HepG2 (cell line): ENCODE results near the gene CASKIN1. TPM values are rescaled to one million over a fixed set of nuclear protein-coding genes. Genes with fewer than 3 reads are reported as not detected.

Source experiments
- ARNT ChIP-seq: fragments of 450-650 bp; IDR thresholded peaks from 2 replicates; pipeline ENCODE4 v1.6.1; 2017
- EP300 ChIP-seq, 3 experiments: sonication (generic) in 1 of 3; formaldehyde crosslinking in 1 of 3; IDR thresholded peaks; 2 replicates each; pipeline versions ENCODE4 v1.5.1 to v1.6.1; 2011 to 2020; ENCODE audit warnings: low read depth in 2 of 3, low read length in 2 of 3, borderline replicate concordance in 1 of 3, improper control_type of control experiment in 1 of 3, mild to moderate bottlenecking in 1 of 3, missing genetic modification reagents in 1 of 3, moderate library complexity in 1 of 3
- MEF2D ChIP-seq: sonication (generic); formaldehyde crosslinking; IDR thresholded peaks from 2 replicates; pipeline ENCODE4 v1.5.1; 2020; ENCODE audit warnings: mild to moderate bottlenecking, missing genetic modification reagents
- MIXL1 ChIP-seq: IDR thresholded peaks from 2 replicates; pipeline ENCODE4 v1.6.1; 2016
- PPARG ChIP-seq: conservative IDR thresholded peaks from 2 replicates; pipeline ENCODE4 v1.6.1; 2016; ENCODE audit warnings: missing biosample characterization, missing genetic modification reagents
- RBM22 ChIP-seq: fragments of 200-400 bp; formaldehyde crosslinking; optimal IDR thresholded peaks from 2 replicates; pipeline ENCODE3; 2017; ENCODE audit warnings: mild to moderate bottlenecking, low read length, moderate library complexity
- SOX5 ChIP-seq: IDR thresholded peaks from 2 replicates; pipeline ENCODE4 v1.6.1; 2016; ENCODE audit warnings: borderline replicate concordance
- ZNF563 ChIP-seq: sonication (generic); formaldehyde crosslinking; IDR thresholded peaks from 2 replicates; pipeline ENCODE4 v1.8.0; 2022; ENCODE audit warnings: mild to moderate bottlenecking, moderate library complexity, missing genetic modification reagents
- ZNF746 ChIP-seq: sonication (generic); formaldehyde crosslinking; IDR thresholded peaks from 2 replicates; pipeline ENCODE4 v1.8.0; 2022; ENCODE audit warnings: mild to moderate bottlenecking, missing genetic modification reagents
- polyA plus RNA-seq, 8 experiments: library from polyadenylated mRNA; depleted of rRNA in 3 of 8; stranded (reverse) in 7 of 8; unstranded in 1 of 8; fragments of >200 nt; fragmentation: Illumina TruSeq in 4 of 8; extraction: Trizol in 4 of 8; gene quantifications; 2 replicates each; pipeline versions ENCODE4 v1.2.1 to v1.2.3, GENCODE V29; 2011 to 2016; ENCODE audit warnings: low read depth in 4 of 8, missing spikeins in 1 of 8, mixed read lengths in 1 of 8; ENCODE audit not compliant: insufficient read depth in 1 of 8
- total RNA-seq, 5 experiments: library from RNA; depleted of rRNA; stranded (reverse); fragments of >200 nt; fragmentation: Illumina TruSeq; extraction: Trizol; gene quantifications; 2 replicates each; pipeline ENCODE4 v1.2.3, GENCODE V29; 2016; ENCODE audit warnings: low read depth in 1 of 5
- TF ChIP-seq, protein P1 (sequence below): IDR thresholded peaks from 2 replicates; pipeline ENCODE4 v1.6.1; 2012; ENCODE audit warnings: low read length, improper control_type of control experiment
- TF ChIP-seq, protein P2 (sequence below): sonication (generic); formaldehyde crosslinking; IDR thresholded peaks from 2 replicates; pipeline ENCODE4 v1.5.0; 2020; ENCODE audit warnings: mild to moderate bottlenecking, missing genetic modification reagents
- TF ChIP-seq, protein P3 (sequence below): sonication (generic); formaldehyde crosslinking; IDR thresholded peaks from 2 replicates; pipeline ENCODE4 v1.4.0; 2020; ENCODE audit warnings: mild to moderate bottlenecking, missing genetic modification reagents
- TF ChIP-seq, protein P4 (sequence below): sonication (generic); formaldehyde crosslinking; IDR thresholded peaks from 2 replicates; pipeline ENCODE4 v1.4.0; 2020; ENCODE audit warnings: missing genetic modification reagents
- TF ChIP-seq, protein P5 (sequence below): sonication (generic); formaldehyde crosslinking; IDR thresholded peaks from 2 replicates; pipeline ENCODE4 v1.4.0; 2020; ENCODE audit warnings: missing genetic modification reagents

CASKIN1 gene
- total and polyA plus RNA-seq, 2 of the 13 experiments (the other 11 are each of a cell fraction or from before 2014, with no cell fraction given) = 1.2 to 2.2 TPM

DNA sequence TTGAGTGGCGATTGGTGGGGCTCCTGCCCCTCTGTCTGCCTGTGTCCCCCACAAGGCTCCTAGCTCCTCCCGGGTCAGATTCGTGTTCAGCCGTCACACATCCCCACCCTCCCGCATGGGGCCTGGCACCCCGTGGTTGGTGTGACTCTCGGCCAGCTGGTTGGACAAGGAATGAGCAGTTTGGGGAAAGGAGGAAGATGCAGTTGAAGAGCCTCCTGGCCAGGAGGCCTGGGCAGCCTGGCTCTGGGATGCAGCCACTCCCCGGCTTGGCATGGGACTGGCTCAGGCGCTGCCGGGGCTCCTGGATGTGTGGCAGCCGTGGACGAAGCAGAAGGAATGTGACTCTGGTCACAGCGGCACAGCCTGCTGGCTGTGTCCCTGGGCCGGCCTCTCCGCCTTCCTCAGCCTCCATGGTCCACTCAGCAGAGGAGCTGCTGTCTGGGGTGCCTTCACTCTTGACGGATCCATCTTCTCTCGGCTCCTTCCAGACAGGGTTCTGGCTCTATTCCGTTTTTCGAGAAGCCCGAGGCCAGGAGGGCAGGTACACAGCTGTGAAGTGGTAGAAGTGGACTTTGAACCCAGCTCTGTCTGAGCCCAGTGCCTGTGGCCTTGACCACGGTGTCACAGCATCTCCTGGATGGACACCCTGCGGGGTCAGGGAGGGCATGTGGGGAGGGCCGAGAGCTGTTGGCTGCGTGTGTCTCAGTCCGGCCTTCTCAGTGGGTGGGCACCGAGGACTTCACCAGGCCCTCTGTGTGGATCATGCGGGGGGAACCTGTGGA is 38.7 kb downstream of the CASKIN1 start (continued):
- TF ChIP-seq, protein P1, sequence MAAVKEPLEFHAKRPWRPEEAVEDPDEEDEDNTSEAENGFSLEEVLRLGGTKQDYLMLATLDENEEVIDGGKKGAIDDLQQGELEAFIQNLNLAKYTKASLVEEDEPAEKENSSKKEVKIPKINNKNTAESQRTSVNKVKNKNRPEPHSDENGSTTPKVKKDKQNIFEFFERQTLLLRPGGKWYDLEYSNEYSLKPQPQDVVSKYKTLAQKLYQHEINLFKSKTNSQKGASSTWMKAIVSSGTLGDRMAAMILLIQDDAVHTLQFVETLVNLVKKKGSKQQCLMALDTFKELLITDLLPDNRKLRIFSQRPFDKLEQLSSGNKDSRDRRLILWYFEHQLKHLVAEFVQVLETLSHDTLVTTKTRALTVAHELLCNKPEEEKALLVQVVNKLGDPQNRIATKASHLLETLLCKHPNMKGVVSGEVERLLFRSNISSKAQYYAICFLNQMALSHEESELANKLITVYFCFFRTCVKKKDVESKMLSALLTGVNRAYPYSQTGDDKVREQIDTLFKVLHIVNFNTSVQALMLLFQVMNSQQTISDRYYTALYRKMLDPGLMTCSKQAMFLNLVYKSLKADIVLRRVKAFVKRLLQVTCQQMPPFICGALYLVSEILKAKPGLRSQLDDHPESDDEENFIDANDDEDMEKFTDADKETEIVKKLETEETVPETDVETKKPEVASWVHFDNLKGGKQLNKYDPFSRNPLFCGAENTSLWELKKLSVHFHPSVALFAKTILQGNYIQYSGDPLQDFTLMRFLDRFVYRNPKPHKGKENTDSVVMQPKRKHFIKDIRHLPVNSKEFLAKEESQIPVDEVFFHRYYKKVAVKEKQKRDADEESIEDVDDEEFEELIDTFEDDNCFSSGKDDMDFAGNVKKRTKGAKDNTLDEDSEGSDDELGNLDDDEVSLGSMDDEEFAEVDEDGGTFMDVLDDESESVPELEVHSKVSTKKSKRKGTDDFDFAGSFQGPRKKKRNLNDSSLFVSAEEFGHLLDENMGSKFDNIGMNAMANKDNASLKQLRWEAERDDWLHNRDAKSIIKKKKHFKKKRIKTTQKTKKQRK = no peak
- TF ChIP-seq ARNT = no peak
- TF ChIP-seq, protein P2, sequence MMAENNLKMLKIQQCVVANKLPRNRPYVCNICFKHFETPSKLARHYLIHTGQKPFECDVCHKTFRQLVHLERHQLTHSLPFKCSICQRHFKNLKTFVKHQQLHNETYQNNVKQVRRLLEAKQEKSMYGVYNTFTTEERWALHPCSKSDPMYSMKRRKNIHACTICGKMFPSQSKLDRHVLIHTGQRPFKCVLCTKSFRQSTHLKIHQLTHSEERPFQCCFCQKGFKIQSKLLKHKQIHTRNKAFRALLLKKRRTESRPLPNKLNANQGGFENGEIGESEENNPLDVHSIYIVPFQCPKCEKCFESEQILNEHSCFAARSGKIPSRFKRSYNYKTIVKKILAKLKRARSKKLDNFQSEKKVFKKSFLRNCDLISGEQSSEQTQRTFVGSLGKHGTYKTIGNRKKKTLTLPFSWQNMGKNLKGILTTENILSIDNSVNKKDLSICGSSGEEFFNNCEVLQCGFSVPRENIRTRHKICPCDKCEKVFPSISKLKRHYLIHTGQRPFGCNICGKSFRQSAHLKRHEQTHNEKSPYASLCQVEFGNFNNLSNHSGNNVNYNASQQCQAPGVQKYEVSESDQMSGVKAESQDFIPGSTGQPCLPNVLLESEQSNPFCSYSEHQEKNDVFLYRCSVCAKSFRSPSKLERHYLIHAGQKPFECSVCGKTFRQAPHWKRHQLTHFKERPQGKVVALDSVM (CRISPR knock-in tag) = no peak
- TF ChIP-seq, protein P3, sequence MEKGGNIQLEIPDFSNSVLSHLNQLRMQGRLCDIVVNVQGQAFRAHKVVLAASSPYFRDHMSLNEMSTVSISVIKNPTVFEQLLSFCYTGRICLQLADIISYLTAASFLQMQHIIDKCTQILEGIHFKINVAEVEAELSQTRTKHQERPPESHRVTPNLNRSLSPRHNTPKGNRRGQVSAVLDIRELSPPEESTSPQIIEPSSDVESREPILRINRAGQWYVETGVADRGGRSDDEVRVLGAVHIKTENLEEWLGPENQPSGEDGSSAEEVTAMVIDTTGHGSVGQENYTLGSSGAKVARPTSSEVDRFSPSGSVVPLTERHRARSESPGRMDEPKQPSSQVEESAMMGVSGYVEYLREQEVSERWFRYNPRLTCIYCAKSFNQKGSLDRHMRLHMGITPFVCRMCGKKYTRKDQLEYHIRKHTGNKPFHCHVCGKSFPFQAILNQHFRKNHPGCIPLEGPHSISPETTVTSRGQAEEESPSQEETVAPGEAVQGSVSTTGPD (CRISPR knock-in tag) = no peak
- peak; percentile 77 for TF ChIP-seq MIXL1 (CRISPR knock-in tag)
- peak; percentile 99 for TF ChIP-seq ZNF746 (CRISPR knock-in tag)
- peak; percentile 90 for TF ChIP-seq RBM22
- TF ChIP-seq SOX5 = peak; percentile 70; the same call in 1 of the 2 replicates
- 0 out of 2 replicates have a peak, but pooled peaks have one; percentile 21 for TF ChIP-seq ZNF563
- TF ChIP-seq, protein P4, sequence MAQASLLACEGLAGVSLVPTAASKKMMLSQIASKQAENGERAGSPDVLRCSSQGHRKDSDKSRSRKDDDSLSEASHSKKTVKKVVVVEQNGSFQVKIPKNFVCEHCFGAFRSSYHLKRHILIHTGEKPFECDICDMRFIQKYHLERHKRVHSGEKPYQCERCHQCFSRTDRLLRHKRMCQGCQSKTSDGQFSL = peak; percentile 66; the same call in 1 of the 2 replicates
- TF ChIP-seq MEF2D = peak; percentile 74
- TF ChIP-seq, protein P5, sequence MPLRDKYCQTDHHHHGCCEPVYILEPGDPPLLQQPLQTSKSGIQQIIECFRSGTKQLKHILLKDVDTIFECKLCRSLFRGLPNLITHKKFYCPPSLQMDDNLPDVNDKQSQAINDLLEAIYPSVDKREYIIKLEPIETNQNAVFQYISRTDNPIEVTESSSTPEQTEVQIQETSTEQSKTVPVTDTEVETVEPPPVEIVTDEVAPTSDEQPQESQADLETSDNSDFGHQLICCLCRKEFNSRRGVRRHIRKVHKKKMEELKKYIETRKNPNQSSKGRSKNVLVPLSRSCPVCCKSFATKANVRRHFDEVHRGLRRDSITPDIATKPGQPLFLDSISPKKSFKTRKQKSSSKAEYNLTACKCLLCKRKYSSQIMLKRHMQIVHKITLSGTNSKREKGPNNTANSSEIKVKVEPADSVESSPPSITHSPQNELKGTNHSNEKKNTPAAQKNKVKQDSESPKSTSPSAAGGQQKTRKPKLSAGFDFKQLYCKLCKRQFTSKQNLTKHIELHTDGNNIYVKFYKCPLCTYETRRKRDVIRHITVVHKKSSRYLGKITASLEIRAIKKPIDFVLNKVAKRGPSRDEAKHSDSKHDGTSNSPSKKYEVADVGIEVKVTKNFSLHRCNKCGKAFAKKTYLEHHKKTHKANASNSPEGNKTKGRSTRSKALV (CRISPR knock-in tag) = peak; percentile 66; the same call in 1 of the 2 replicates
- peak; percentile 77 for TF ChIP-seq PPARG (CRISPR knock-in tag)
- peak in 1 of 2 experiments; percentile 75; a peak in 2 of 4 replicates for TF ChIP-seq EP300 (IDR thresholded peaks at IDR 0.05; ENCODE audit: low read depth in 2 of 2, low read length in 2 of 2)
- peak; percentile 34; the same call in 1 of the 2 replicates for TF ChIP-seq EP300 (CRISPR knock-in tag; IDR thresholded peaks at IDR 0.05; ENCODE audit: borderline replicate concordance)
